ENCODE measurements around the gene NIT1. TPM values are rescaled to one million over a fixed set of nuclear protein-coding genes. Genes with fewer than 3 reads are reported as not detected.

The NIT1 gene
- total and polyA plus RNA-seq, 10 of the 15 experiments (the other 5 are each of a cell fraction or from before 2014, with no cell fraction given) = 19.2 to 54.4 (median 28.3) TPM

DNA sequence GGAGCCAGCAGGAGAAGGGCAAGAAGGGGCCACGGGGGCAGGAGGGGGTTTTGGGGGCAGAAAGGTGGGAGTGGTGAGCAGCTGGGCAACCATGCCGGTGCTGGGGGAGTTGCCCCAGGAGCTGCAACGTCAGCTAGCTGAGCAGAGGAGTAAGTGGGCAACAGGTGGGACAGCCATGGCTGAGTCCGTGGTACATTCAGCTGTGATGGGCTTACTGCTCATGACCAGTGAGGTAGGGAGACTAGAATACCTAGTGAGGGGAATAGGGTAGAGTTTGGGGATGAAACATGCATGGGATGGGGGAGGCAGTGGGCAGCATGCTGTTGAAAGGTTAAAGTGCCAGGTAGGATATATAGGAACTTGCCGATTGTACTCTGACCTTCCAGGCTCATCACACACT, 43.7 kb downstream of the NIT1 start:
- CTCF ChIA-PET = interaction anchor here (0.8 to 1.4 kb wide), 4 partner anchors 19 to 220 kb away, joined by 3 to 7 read pairs (median 4); partner anchors contain the start of genes DEDD and TOMM40L
- H4K20me1 ChIP-seq (ENCODE audit: control insufficient read depth, insufficient read depth) = no peaks in the 10 kb centered on the region
- H3K4me1 ChIP-seq (ENCODE audit: control insufficient read depth, insufficient read depth, low read length) = peaks cover 15% of the 10 kb centered on the region
- H3K27ac ChIP-seq (ENCODE audit: control insufficient read depth, insufficient read depth) = no peak overlapping the region
- no TSS peak for BruUV-seq (replicated peaks)
- 76% methylated on average over 5 of the region's 5 CpGs for WGBS (ENCODE audit: insufficient coverage, insufficient replicate concordance, low lambda C conversion rate, missing lambda C conversion rate)
- peaks cover 8% of the 10 kb centered on the region for H3K79me2 ChIP-seq (ENCODE audit: control insufficient read depth, insufficient read depth, low read length)
- no peak for DNase-seq (ENCODE audit: low read depth, low spot score)
- H3K4me2 ChIP-seq (ENCODE audit: control insufficient read depth, insufficient read depth) = no peak overlapping the region
- no peak overlapping the region for H2AFZ ChIP-seq (ENCODE audit: control insufficient read depth, low read depth, low read length)
- POLR2A ChIA-PET = no interaction called here
- no peaks in the 10 kb centered on the region for H3K9me3 ChIP-seq (replicated peaks; ENCODE audit: control insufficient read depth, insufficient read depth, low read length)
- H3K9ac ChIP-seq (ENCODE audit: control insufficient read depth, insufficient read depth, low read length) = no peak overlapping the region
- peaks cover 0 to 16% of the 10 kb centered on the region in 2 experiments; a peak in 3 of 4 replicates for H3K36me3 ChIP-seq (ENCODE audit: control insufficient read depth in 2 of 2, insufficient read depth in 2 of 2, low read length in 1 of 2)
- H3K27me3 ChIP-seq (replicated peaks in 1 of 2; ENCODE audit: control insufficient read depth in 2 of 2, insufficient read depth in 2 of 2, low read length in 1 of 2) = no peaks in the 10 kb centered on the region
- in situ Hi-C loops (cut with MboI) = no loop called here
- SMC1A ChIA-PET (ENCODE audit: uncharacterized antibody, unreplicated experiment) = interaction anchor here (0.9 to 1.1 kb wide), 2 partner anchors 14 to 55 kb away, joined by 3 read pairs; no protein-coding TSS in a partner anchor
- ATAC-seq = no peak
- intact Hi-C loops (cut with micrococcal nuclease; ENCODE audit: unreplicated experiment) = no loop called here
- H3K4me3 ChIP-seq = no peak overlapping the region
- RAD21 ChIA-PET (ENCODE audit: unreplicated experiment) = interaction anchor here (0.8 to 1.1 kb wide), 3 partner anchors 171 to 223 kb away, joined by 3 to 5 read pairs (median 3); no protein-coding TSS in a partner anchor
- no peak for FAIRE-seq
- TF ChIP-seq SRF (IDR thresholded peaks at IDR 0.05; ENCODE audit: low read depth in 2 of 2, low read length in 2 of 2) (no peak), SMARCA5 (IDR thresholded peaks at IDR 0.05) (no peak), TARDBP (IDR thresholded peaks at IDR 0.05; ENCODE audit: borderline replicate concordance) (no peak), BMI1 (IDR thresholded peaks at IDR 0.05; ENCODE audit: borderline replicate concordance) (no peak), PAX5 (IDR thresholded peaks at IDR 0.05; ENCODE audit: borderline replicate concordance, low read depth, low read length) (no peak), RB1 (IDR thresholded peaks at IDR 0.05; ENCODE audit: borderline replicate concordance) (no peak), YY1 (IDR thresholded peaks at IDR 0.05; ENCODE audit: low read depth, low read length) (no peak), HDGF (IDR thresholded peaks at IDR 0.05) (no peak), SMAD1 (IDR thresholded peaks at IDR 0.05; ENCODE audit: low read depth, partially characterized antibody) (no peak), YBX1 (IDR thresholded peaks at IDR 0.05) (no peak), TCF3 (IDR thresholded peaks at IDR 0.05; ENCODE audit: borderline replicate concordance, insufficient read depth, low read depth, low read length) (no peak), REST (IDR thresholded peaks at IDR 0.05; ENCODE audit: low read depth, low read length) (no peak), ZNF622 (IDR thresholded peaks at IDR 0.05) (no peak), SUPT20H (IDR thresholded peaks at IDR 0.05; ENCODE audit: borderline replicate concordance, control insufficient read depth, low read depth, low read length) (no peak), NRF1 (conservative IDR thresholded peaks at IDR 0.05; ENCODE audit: low read depth, low read length) (no peak)
- TF ChIP-seq, protein P1, sequence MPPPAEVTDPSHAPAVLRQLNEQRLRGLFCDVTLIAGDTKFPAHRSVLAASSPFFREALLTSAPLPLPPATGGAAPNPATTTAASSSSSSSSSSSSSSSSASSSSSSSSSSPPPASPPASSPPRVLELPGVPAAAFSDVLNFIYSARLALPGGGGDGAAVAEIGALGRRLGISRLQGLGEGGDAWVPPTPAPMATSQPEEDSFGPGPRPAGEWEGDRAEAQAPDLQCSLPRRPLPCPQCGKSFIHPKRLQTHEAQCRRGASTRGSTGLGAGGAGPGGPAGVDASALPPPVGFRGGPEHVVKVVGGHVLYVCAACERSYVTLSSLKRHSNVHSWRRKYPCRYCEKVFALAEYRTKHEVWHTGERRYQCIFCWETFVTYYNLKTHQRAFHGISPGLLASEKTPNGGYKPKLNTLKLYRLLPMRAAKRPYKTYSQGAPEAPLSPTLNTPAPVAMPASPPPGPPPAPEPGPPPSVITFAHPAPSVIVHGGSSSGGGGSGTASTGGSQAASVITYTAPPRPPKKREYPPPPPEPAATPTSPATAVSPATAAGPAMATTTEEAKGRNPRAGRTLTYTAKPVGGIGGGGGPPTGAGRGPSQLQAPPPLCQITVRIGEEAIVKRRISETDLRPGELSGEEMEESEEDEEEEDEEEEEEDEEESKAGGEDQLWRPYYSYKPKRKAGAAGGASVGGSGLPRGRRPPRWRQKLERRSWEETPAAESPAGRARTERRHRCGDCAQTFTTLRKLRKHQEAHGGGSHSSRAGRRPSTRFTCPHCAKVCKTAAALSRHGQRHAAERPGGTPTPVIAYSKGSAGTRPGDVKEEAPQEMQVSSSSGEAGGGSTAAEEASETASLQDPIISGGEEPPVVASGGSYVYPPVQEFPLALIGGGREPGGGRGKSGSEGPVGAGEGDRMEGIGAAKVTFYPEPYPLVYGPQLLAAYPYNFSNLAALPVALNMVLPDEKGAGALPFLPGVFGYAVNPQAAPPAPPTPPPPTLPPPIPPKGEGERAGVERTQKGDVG (CRISPR knock-in tag; IDR thresholded peaks at IDR 0.05) = no peak
- TF ChIP-seq, protein P2, sequence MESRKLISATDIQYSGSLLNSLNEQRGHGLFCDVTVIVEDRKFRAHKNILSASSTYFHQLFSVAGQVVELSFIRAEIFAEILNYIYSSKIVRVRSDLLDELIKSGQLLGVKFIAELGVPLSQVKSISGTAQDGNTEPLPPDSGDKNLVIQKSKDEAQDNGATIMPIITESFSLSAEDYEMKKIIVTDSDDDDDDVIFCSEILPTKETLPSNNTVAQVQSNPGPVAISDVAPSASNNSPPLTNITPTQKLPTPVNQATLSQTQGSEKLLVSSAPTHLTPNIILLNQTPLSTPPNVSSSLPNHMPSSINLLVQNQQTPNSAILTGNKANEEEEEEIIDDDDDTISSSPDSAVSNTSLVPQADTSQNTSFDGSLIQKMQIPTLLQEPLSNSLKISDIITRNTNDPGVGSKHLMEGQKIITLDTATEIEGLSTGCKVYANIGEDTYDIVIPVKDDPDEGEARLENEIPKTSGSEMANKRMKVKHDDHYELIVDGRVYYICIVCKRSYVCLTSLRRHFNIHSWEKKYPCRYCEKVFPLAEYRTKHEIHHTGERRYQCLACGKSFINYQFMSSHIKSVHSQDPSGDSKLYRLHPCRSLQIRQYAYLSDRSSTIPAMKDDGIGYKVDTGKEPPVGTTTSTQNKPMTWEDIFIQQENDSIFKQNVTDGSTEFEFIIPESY (IDR thresholded peaks at IDR 0.05) = no peak

All from GM12878 (cell line).